Stimulated activated CD4-positive, alpha-beta T cell treated with anti-CD3 and anti-CD28 coated beads, Interleukin-12 subunit alpha, Interleukin-12 subunit beta, amount 100 ng/mL, for 4 hours (primary cell): ENCODE results near the gene OMD.
"Not testable (repeated sequence)": the region's sequence is repeated elsewhere in the genome, so short reads cannot be mapped to it uniquely, and the experiment has no call there.

Experiments
- DNase-seq: peaks from one replicate; pipeline ENCODE4 v3.0.0-alpha.2; 2020

The OMD gene

GRCh38 chr9:92424340-92424739 is at the start of gene OMD:
TSS of gene OMD (minus strand) at chr9:92424471. CDS start at chr9:92417558, 6,913 bp downstream.
- no peak for DNase-seq

- DNase-seq, result no peak
Observed at GRCh38 chr9:92468206-92468605, 43.9 kb upstream of the OMD start.

- no peak for DNase-seq
Observed at GRCh38 chr9:92467511-92467910, 43.2 kb upstream of the OMD start.

GRCh38 chr9:92467041-92467440 is 42.8 kb upstream of the OMD start:
- DNase-seq, result no peak

GRCh38 chr9:92463984-92464383 is 39.7 kb upstream of the OMD start:
- no peak for DNase-seq

- DNase-seq, result no peak
Observed at GRCh38 chr9:92463387-92463786, 39.1 kb upstream of the OMD start.

GRCh38 chr9:92457576-92457975 is 33.3 kb upstream of the OMD start:
- no peak for DNase-seq

GRCh38 chr9:92455217-92455616 is 30.9 kb upstream of the OMD start:
- DNase-seq, result no peak

GRCh38 chr9:92446536-92446935 is 22.3 kb upstream of the OMD start:
- no peak for DNase-seq

GRCh38 chr9:92444841-92445240 is 20.6 kb upstream of the OMD start:
- no peak for DNase-seq

- DNase-seq, result no peak
Observed at GRCh38 chr9:92440751-92441046, 16.4 kb upstream of the OMD start.

- no peak for DNase-seq
Observed at GRCh38 chr9:92439921-92440750, 15.9 kb upstream of the OMD start.

- no peak for DNase-seq
Observed at GRCh38 chr9:92438900-92439526, 14.7 kb upstream of the OMD start.

- DNase-seq, result no peak
Observed at GRCh38 chr9:92435263-92435662, 11.0 kb upstream of the OMD start.

GRCh38 chr9:92432972-92433548 is 8.8 kb upstream of the OMD start:
- DNase-seq, result no peak

- DNase-seq, result no peak
Observed at GRCh38 chr9:92432350-92432749, 8.1 kb upstream of the OMD start.

- DNase-seq, result no peak
Observed at GRCh38 chr9:92429836-92430235, 5.6 kb upstream of the OMD start.

- DNase-seq, result no peak
Observed at GRCh38 chr9:92426501-92427145, 2.4 kb upstream of the OMD start.

GRCh38 chr9:92425474-92425873 is 1.2 kb upstream of the OMD start:
- DNase-seq, result no peak

GRCh38 chr9:92423612-92424011 is 659 bp downstream of the OMD start:
- no peak for DNase-seq

GRCh38 chr9:92422611-92423338 is 1.5 kb downstream of the OMD start:
- DNase-seq, result no peak

- DNase-seq, result no peak
Observed at GRCh38 chr9:92414566-92414965, 9.7 kb downstream of the OMD start.

GRCh38 chr9:92411157-92411556 is 13.1 kb downstream of the OMD start:
- not testable (repeated sequence) for DNase-seq
